ENCODE measurements around the gene ABITRAM. TPM values are rescaled to one million over a fixed set of nuclear protein-coding genes. Genes with fewer than 3 reads are reported as not detected.
"Not testable (repeated sequence)": the region's sequence is repeated elsewhere in the genome, so short reads cannot be mapped to it uniquely, and the experiment has no call there.

The ABITRAM gene
- total RNA-seq, 2 experiments from 2014 or later, result 10.7 to 11.2 TPM

- CTCF ChIA-PET, result no interaction called here
- no peak overlapping the region for H3K4me3 Mint-ChIP-seq
- no peak overlapping the region for H3K27ac Mint-ChIP-seq
- intact Hi-C loops (cut with micrococcal nuclease), result no loop called here
- peaks cover 5% of the 10 kb centered on the region for H3K36me3 Mint-ChIP-seq (ENCODE audit: low read depth)
- DNase-seq, result no peak
- H3K27me3 Mint-ChIP-seq (ENCODE audit: low read depth), result no peaks in the 10 kb centered on the region
- no peaks in the 10 kb centered on the region for H3K9me3 Mint-ChIP-seq
- H3K4me1 Mint-ChIP-seq (ENCODE audit: low read depth), result peaks cover 11% of the 10 kb centered on the region
Observed at GRCh38 chr9:108937561-108938305, 3.5 kb downstream of the ABITRAM start.

- CTCF ChIA-PET, result no interaction called here
- H3K9me3 Mint-ChIP-seq, result no peaks in the 10 kb centered on the region
- no peak overlapping the region for H3K4me3 Mint-ChIP-seq
- H3K4me1 Mint-ChIP-seq (ENCODE audit: low read depth), result peaks cover 5% of the 10 kb centered on the region
- no peak for DNase-seq
- H3K27me3 Mint-ChIP-seq (ENCODE audit: low read depth), result no peaks in the 10 kb centered on the region
- peaks cover 3% of the 10 kb centered on the region for H3K36me3 Mint-ChIP-seq (ENCODE audit: low read depth)
- intact Hi-C loops (cut with micrococcal nuclease), result no loop called here
- no peak overlapping the region for H3K27ac Mint-ChIP-seq
Observed at GRCh38 chr9:108939975-108940374, 5.8 kb downstream of the ABITRAM start.

GRCh38 chr9:108950168-108950567 lies 16.0 kb downstream of the ABITRAM start:
- intact Hi-C loops (cut with micrococcal nuclease), result loop anchor here (5.0 to 10.0 kb wide), 2 partner anchors 385 to 517 kb away; no protein-coding TSS in a partner anchor
- no peaks in the 10 kb centered on the region for H3K27me3 Mint-ChIP-seq (ENCODE audit: low read depth)
- CTCF ChIA-PET, result interaction anchor here (0.6 to 1.4 kb wide), 3 partner anchors 8 to 66 kb away, joined by 3 to 5 read pairs (median 3); no protein-coding TSS in a partner anchor
- no peak overlapping the region for H3K4me3 Mint-ChIP-seq
- peaks cover 5% of the 10 kb centered on the region for H3K36me3 Mint-ChIP-seq (ENCODE audit: low read depth)
- no peak overlapping the region for H3K27ac Mint-ChIP-seq
- no peaks in the 10 kb centered on the region for H3K9me3 Mint-ChIP-seq
- DNase-seq, result no peak
- H3K4me1 Mint-ChIP-seq (ENCODE audit: low read depth), result peaks cover 2% of the 10 kb centered on the region

- Mint-ChIP-seq H3K4me1 (ENCODE audit: low read depth) (peaks cover 2% of the 10 kb centered on the region), H3K27me3 (ENCODE audit: low read depth) (no peaks in the 10 kb centered on the region), H3K36me3 (ENCODE audit: low read depth) (peaks cover 1% of the 10 kb centered on the region), H3K9me3 (no peaks in the 10 kb centered on the region), H3K4me3 (no peak overlapping the region), H3K27ac (no peak overlapping the region)
- DNase-seq, result no peak
- CTCF ChIA-PET, result interaction anchor here (1.1 to 1.4 kb wide), 2 partner anchors 10 to 95 kb away, joined by 3 read pairs; no protein-coding TSS in a partner anchor
- intact Hi-C loops (cut with micrococcal nuclease), result loop anchor here (5.0 to 10.0 kb wide), 2 partner anchors 387 to 516 kb away; no protein-coding TSS in a partner anchor
Observed at GRCh38 chr9:108951578-108951977, 17.4 kb downstream of the ABITRAM start.

- intact Hi-C loops (cut with micrococcal nuclease), result loop anchor here (5.0 to 10.0 kb wide), 2 partner anchors 389 to 513 kb away; no protein-coding TSS in a partner anchor
- Mint-ChIP-seq H3K27ac (no peak overlapping the region), H3K36me3 (ENCODE audit: low read depth) (no peaks in the 10 kb centered on the region), H3K4me3 (no peak overlapping the region), H3K4me1 (ENCODE audit: low read depth) (peaks cover 2% of the 10 kb centered on the region), H3K27me3 (ENCODE audit: low read depth) (peaks cover 2% of the 10 kb centered on the region), H3K9me3 (no peaks in the 10 kb centered on the region)
- no peak for DNase-seq
- CTCF ChIA-PET, result interaction anchor here (0.6 to 1.4 kb wide), 17 partner anchors 11 to 1529 kb away, joined by 3 to 6 read pairs (median 3); partner anchors contain the start of gene ABITRAM
Observed at GRCh38 chr9:108953983-108954574, 19.9 kb downstream of the ABITRAM start.

- CTCF ChIA-PET, result interaction anchor here (0.7 kb wide), 1 partner anchor 223 kb away, joined by 3 read pairs; no protein-coding TSS in a partner anchor
- H3K4me3 Mint-ChIP-seq, result no peak overlapping the region
- no peaks in the 10 kb centered on the region for H3K9me3 Mint-ChIP-seq
- H3K4me1 Mint-ChIP-seq (ENCODE audit: low read depth), result peaks cover 2% of the 10 kb centered on the region
- H3K27me3 Mint-ChIP-seq (ENCODE audit: low read depth), result peaks cover 2% of the 10 kb centered on the region
- no peak for DNase-seq
- intact Hi-C loops (cut with micrococcal nuclease), result loop anchor here (10.0 kb wide), 1 partner anchor 391 kb away; no protein-coding TSS in a partner anchor
- no peaks in the 10 kb centered on the region for H3K36me3 Mint-ChIP-seq (ENCODE audit: low read depth)
- no peak overlapping the region for H3K27ac Mint-ChIP-seq
Observed at GRCh38 chr9:108956022-108956630, 21.9 kb downstream of the ABITRAM start.

- peaks cover 2% of the 10 kb centered on the region for H3K4me1 Mint-ChIP-seq (ENCODE audit: low read depth)
- no peaks in the 10 kb centered on the region for H3K36me3 Mint-ChIP-seq (ENCODE audit: low read depth)
- H3K27ac Mint-ChIP-seq, result no peak overlapping the region
- no peaks in the 10 kb centered on the region for H3K9me3 Mint-ChIP-seq
- H3K27me3 Mint-ChIP-seq (ENCODE audit: low read depth), result peaks cover 2% of the 10 kb centered on the region
- CTCF ChIA-PET, result no interaction called here
- intact Hi-C loops (cut with micrococcal nuclease), result loop anchor here (10.0 kb wide), 1 partner anchor 392 kb away; no protein-coding TSS in a partner anchor
- no peak overlapping the region for H3K4me3 Mint-ChIP-seq
- no peak for DNase-seq
Observed at GRCh38 chr9:108956631-108957026, 22.4 kb downstream of the ABITRAM start.

GRCh38 chr9:108960331-108960730 lies 26.1 kb downstream of the ABITRAM start:
- CTCF ChIA-PET, result no interaction called here
- DNase-seq, result no peak
- H3K27ac Mint-ChIP-seq, result no peak overlapping the region
- H3K9me3 Mint-ChIP-seq, result no peaks in the 10 kb centered on the region
- no peak overlapping the region for H3K4me3 Mint-ChIP-seq
- peaks cover 2% of the 10 kb centered on the region for H3K27me3 Mint-ChIP-seq (ENCODE audit: low read depth)
- intact Hi-C loops (cut with micrococcal nuclease), result no loop called here
- peaks cover 1% of the 10 kb centered on the region for H3K36me3 Mint-ChIP-seq (ENCODE audit: low read depth)
- H3K4me1 Mint-ChIP-seq (ENCODE audit: low read depth), result no peaks in the 10 kb centered on the region

- intact Hi-C loops (cut with micrococcal nuclease), result no loop called here
- H3K4me1 Mint-ChIP-seq (ENCODE audit: low read depth), result no peaks in the 10 kb centered on the region
Observed at GRCh38 chr9:108961151-108961550, 27.0 kb downstream of the ABITRAM start.

GRCh38 chr9:108963459-108964143 lies 29.4 kb downstream of the ABITRAM start:
- intact Hi-C loops (cut with micrococcal nuclease), result no loop called here
- Mint-ChIP-seq H3K4me3 (no peak overlapping the region), H3K27ac (no peak overlapping the region), H3K4me1 (ENCODE audit: low read depth) (no peaks in the 10 kb centered on the region), H3K9me3 (no peaks in the 10 kb centered on the region), H3K27me3 (ENCODE audit: low read depth) (no peaks in the 10 kb centered on the region), H3K36me3 (ENCODE audit: low read depth) (peaks cover 2% of the 10 kb centered on the region)
- CTCF ChIA-PET, result interaction anchor here (0.6 to 0.7 kb wide), 2 partner anchors 14 to 71 kb away, joined by 3 read pairs; no protein-coding TSS in a partner anchor
- DNase-seq, result no peak

More at GRCh38 chr9:108961151-108961550, 27.0 kb downstream of the ABITRAM start:
- no peak for DNase-seq
- CTCF ChIA-PET, result no interaction called here
- Mint-ChIP-seq H3K9me3 (no peaks in the 10 kb centered on the region), H3K4me3 (no peak overlapping the region), H3K27me3 (ENCODE audit: low read depth) (peaks cover 2% of the 10 kb centered on the region), H3K27ac (no peak overlapping the region), H3K36me3 (ENCODE audit: low read depth) (peaks cover 2% of the 10 kb centered on the region)

GRCh38 chr9:108967916-108968315 lies 33.7 kb downstream of the ABITRAM start:
- H3K27me3 Mint-ChIP-seq (ENCODE audit: low read depth), result no peaks in the 10 kb centered on the region
- peaks cover 13% of the 10 kb centered on the region for H3K36me3 Mint-ChIP-seq (ENCODE audit: low read depth)
- no peak overlapping the region for H3K4me3 Mint-ChIP-seq
- no peaks in the 10 kb centered on the region for H3K4me1 Mint-ChIP-seq (ENCODE audit: low read depth)
- H3K9me3 Mint-ChIP-seq, result peaks cover 13% of the 10 kb centered on the region
- DNase-seq, result no peak
- no peak overlapping the region for H3K27ac Mint-ChIP-seq
- CTCF ChIA-PET, result no interaction called here
- intact Hi-C loops (cut with micrococcal nuclease), result no loop called here

- H3K4me3 Mint-ChIP-seq; H3K27ac Mint-ChIP-seq; H3K4me1 Mint-ChIP-seq (ENCODE audit: low read depth); intact Hi-C loops (cut with micrococcal nuclease); H3K27me3 Mint-ChIP-seq (ENCODE audit: low read depth): not testable (repeated sequence)
- CTCF ChIA-PET, result interaction anchor here (0.6 kb wide), 1 partner anchor 768 kb away, joined by 3 read pairs; no protein-coding TSS in a partner anchor
- Mint-ChIP-seq H3K36me3 (ENCODE audit: low read depth) (peaks cover 12% of the 10 kb centered on the region), H3K9me3 (peaks cover 13% of the 10 kb centered on the region)
- DNase-seq, result peak; percentile 7
Observed at GRCh38 chr9:108971392-108971791, 37.2 kb downstream of the ABITRAM start.
